Neural cell (in vitro differentiated cells): ENCODE measurements around the gene UBXN10.

Experiments
- CTCF ChIP-seq: fragments of 450-650 bp; IDR thresholded peaks from 2 replicates; pipeline ENCODE4 v1.5.1; 2014; ENCODE audit warnings: antibody characterized with exemption, mild to moderate bottlenecking, moderate library complexity; ENCODE audit not compliant: poor library complexity, severe bottlenecking
- EP300 ChIP-seq: fragments of 450-650 bp; conservative IDR thresholded peaks from 2 replicates; pipeline ENCODE4 v1.6.1; 2014; ENCODE audit warnings: antibody characterized with exemption, mild to moderate bottlenecking, moderate library complexity; ENCODE audit not compliant: poor library complexity, severe bottlenecking
- EZH2 ChIP-seq: fragments of 200-600, 300-800 bp; shearing (Covaris generic), sonication (generic); IDR thresholded peaks from 2 replicates; pipeline ENCODE4 v1.6.1; 2014; ENCODE audit warnings: antibody characterized with exemption, low read length, borderline replicate concordance, mild to moderate bottlenecking; ENCODE audit not compliant: insufficient read depth, poor library complexity, severe bottlenecking
- POLR2AphosphoS5 ChIP-seq: IDR thresholded peaks from 2 replicates; pipeline ENCODE4 v1.6.1; 2012
- RAD21 ChIP-seq: fragments of 450-650 bp; conservative IDR thresholded peaks from 2 replicates; pipeline ENCODE4 v1.6.1; 2014; ENCODE audit warnings: antibody characterized with exemption, mild to moderate bottlenecking, moderate library complexity
- REST ChIP-seq: IDR thresholded peaks from 2 replicates; pipeline ENCODE4 v1.6.1; 2012; ENCODE audit warnings: borderline replicate concordance
- TAF1 ChIP-seq: IDR thresholded peaks from 2 replicates; pipeline ENCODE4 v1.6.1; 2012; ENCODE audit warnings: low read depth

- no peak for TF ChIP-seq CTCF
- TF ChIP-seq POLR2AphosphoS5, result no peak
- TF ChIP-seq RAD21, result no peak
- no peak for TF ChIP-seq EZH2
- no peak for TF ChIP-seq EP300
- no peak for TF ChIP-seq REST
- TF ChIP-seq TAF1, result no peak
These were observed 16.3 kb downstream of the UBXN10 start for GRCh38 chr1:20202166-20202565.
